HG03558 (cell line): Measurements from ENCODE around the gene SMR3B.

Experiments used
- ATAC-seq: cut with Tn5 transposase; IDR thresholded peaks from one replicate; pipeline ENCODE4 v1.9.1; 2021; ENCODE audit warnings: moderate number of reproducible peaks; ENCODE audit not compliant: unreplicated experiment; ENCODE audit errors: extremely low read depth

Gene SMR3B

DNA sequence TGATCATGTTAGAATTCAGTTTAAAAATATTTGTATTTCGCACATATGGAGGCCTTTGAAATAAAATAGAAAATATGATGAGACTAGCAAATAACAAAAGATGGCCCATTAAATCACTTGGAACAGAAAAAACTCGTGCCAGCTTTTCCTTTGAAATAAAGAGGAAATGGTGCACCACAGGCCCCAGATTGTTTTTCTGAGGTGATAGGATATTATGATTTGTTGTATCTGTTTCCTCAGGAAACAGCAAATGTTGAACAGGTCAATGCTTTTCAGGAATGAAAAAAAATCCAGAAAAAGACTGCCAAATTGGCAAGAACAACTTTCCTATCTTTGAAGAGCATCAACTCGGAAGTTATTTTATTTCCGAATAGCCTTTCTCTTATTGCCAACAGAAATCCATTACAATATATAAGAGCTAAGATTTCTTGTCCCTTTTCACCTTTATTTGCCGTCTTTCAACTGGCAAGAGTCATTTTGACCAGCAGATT, at the start of gene SMR3B:
Gene SMR3B (plus strand): TSS at position 441 of the 491 bp plus-strand sequence. CDS start 1,380 bp downstream, outside the sequence.
- no peak for ATAC-seq

GRCh38 chr4:70334681-70335080, 48.2 kb upstream of the SMR3B start, which contains the start of gene CABS1:
CABS1 (plus strand) TSS chr4:70334981; CDS start chr4:70335040, 59 bp downstream.
- ATAC-seq = no peak

DNA sequence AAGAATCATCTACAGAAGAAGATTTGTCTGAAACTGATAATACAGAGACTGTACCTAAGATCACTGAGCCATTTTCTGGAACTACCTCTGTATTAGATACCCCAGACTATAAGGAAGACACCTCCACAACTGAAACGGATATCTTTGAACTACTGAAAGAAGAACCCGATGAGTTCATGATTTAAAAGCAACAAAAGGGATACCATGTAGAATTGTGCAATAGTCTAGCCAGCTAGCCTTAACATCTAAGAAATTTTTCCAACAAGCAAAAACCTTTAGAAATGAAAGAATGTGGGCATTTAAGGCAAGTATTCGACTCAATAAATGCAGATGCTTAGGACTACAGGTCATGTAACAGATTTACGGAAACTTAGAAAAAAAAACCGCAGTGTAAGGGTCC, 46.9 kb upstream of the SMR3B start:
- ATAC-seq = no peak

- ATAC-seq = no peak
Measured at GRCh38 chr4:70337886-70338420, 45.0 kb upstream of the SMR3B start.

DNA sequence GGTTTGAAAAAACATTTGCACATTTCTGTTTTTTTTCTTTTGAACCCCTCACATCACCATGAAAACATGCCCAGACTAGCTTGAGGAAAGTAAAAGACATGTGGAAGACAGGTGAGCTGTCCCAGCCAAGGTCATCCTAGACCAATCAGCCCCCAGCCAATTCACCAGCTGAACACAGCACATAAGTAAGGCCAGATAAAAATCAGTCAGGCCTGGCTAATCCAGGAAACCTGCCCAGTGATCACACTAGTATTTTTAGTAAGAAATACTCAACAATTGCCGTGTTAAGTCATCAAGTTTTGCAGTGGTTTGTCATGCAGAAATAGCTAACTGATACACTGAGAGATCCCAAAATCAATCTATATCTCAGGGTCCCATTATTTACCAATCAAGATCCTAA, 26.7 kb upstream of the SMR3B start:
- ATAC-seq = no peak

GRCh38 chr4:70359115-70359661, 23.7 kb upstream of the SMR3B start:
- ATAC-seq = no peak

- no peak for ATAC-seq
Measured at GRCh38 chr4:70360460-70360859, 22.5 kb upstream of the SMR3B start, which contains the start of gene SMR3A. SMR3A (plus strand) TSS chr4:70360760; CDS start chr4:70362116, 1,356 bp downstream.

GRCh38 chr4:70364002-70364401, 18.9 kb upstream of the SMR3B start:
- no peak for ATAC-seq

DNA sequence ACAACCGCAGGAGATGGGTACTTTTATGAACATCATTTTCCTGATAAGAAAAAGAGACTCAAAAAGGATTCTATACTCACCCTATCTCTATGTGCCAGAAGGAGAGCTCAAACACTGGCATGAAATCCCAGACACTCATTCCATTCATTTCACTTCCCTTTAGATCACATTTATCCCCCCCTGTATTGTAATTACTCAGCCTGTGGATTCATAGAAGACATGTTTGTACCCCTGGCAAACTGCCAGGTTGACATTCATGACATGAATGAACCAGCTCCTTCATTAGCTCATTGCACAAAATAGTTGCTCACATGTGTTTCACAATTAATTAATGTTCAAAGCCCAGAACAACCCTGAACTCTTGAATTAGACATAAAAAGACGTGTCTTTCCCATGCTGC, 17.5 kb upstream of the SMR3B start:
- ATAC-seq = no peak

DNA sequence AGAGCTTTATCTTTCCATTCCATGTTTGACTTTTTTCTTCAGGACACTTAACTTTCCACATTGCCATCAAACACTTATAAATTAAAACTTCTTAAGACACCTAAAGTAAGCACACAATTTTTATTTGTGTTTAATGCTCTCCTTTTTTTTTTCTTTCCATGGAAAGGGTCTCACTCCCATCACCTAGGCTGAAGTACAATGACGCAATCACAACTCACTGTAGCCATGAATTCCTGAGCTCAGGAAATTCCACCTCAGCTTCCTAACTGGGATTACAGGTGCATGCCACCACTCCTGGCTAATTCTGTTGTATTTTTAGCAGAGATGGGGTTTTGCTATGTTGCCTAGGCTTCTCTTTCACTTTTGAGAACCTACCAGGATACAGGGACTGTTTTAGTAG, 15.1 kb upstream of the SMR3B start:
- no peak for ATAC-seq

- ATAC-seq = no peak
Measured at GRCh38 chr4:70371987-70372386, 10.9 kb upstream of the SMR3B start.

GRCh38 chr4:70372760-70373159, 10.2 kb upstream of the SMR3B start:
- no peak for ATAC-seq

DNA sequence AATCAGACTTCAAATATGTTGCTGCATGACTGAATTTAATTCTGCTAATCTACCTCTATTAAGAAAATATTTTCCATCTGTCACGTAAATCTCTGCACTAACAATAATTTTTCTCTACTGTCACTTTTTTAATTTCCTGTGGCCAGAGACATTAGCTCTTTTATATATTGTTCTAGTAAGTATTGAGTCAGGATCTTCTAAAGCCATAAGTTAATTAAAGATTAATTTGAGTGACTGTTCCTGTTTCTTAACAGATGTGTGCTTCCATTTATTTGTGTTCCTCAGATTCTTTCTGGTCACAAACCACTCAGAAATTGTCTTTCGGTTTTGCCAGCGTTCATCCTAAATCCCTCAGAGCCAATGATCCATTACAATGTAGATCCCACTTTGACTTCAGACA, 2.4 kb upstream of the SMR3B start:
- ATAC-seq = no peak

- peak; percentile 45 for ATAC-seq
Measured at GRCh38 chr4:70392057-70392776, 9.3 kb downstream of the SMR3B start.

GRCh38 chr4:70397580-70397979, 14.6 kb downstream of the SMR3B start, which contains the start of gene OPRPN:
OPRPN (plus strand) TSS chr4:70397940; CDS start chr4:70399286, 1,346 bp downstream.
- ATAC-seq = no peak

DNA sequence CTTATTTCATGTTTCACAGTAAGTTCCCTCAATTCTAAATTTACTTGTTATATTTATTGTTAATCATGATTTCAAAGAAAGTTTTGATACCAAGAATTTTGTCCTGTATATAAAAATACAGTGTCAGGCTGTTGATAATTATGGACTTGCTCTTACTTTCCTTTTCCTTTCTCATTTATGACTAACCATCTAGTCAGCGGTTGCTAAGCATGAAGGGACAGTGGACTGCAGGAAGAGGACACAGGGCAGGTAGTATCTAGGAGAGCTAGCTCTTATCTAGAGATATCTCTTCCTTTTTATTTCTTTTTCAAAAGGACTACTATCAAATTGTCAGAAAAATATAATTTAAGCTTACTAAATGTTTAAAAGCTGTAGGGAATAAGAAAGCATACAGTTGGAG, 16.4 kb downstream of the SMR3B start:
- no peak for ATAC-seq

- no peak for ATAC-seq
Measured at GRCh38 chr4:70402762-70403161, 19.8 kb downstream of the SMR3B start.

GRCh38 chr4:70405765-70406164, 22.8 kb downstream of the SMR3B start:
- ATAC-seq = no peak

- no peak for ATAC-seq
Measured at GRCh38 chr4:70425306-70425705, 42.4 kb downstream of the SMR3B start.

DNA sequence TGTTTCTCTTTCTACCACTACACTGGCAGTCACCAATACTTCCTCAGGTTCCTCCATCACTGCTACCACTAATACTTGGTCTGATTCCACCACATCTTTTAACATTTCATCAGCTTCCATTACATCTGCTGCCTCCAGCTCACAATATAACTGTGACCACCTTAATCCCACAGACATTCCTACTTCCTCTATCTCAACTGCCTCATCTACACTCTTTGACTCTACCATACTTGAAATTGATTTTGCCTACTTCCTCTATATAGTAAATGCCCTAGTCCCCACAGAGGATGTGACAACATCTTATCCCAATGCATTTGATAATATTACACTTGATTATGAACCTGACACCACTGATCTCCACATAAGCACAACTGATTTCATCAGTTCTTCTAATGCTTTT, 43.9 kb downstream of the SMR3B start:
- no peak for ATAC-seq

- no peak for ATAC-seq
Measured at GRCh38 chr4:70437197-70437596, 54.3 kb downstream of the SMR3B start.
